Measurements from ENCODE around the gene PGAM4.

PGAM4 gene

DNA sequence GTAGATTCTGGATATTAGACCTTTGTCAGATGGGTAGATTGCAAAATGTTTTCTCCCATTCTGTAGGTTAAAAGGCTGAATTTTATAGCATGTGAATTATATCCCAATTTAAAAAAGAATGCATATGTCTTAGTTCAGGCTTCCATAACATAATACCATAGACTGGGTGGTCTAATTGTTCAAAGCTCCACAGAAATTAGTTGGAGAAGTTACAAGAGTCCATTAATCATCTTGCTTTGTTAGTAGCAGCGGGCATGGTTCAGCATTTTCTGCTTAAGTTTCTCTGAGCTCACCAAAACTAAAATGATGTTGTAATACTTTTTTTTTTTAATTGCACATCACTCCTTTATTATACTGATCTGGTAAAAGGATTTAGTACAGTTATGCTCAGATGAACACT, 1.8 kb downstream of the PGAM4 start:
- in situ Hi-C loops (cut with HindIII; ENCODE audit: low pct_ligation_motif_present, low sequenced_read_pairs), result no loop called here

DNA sequence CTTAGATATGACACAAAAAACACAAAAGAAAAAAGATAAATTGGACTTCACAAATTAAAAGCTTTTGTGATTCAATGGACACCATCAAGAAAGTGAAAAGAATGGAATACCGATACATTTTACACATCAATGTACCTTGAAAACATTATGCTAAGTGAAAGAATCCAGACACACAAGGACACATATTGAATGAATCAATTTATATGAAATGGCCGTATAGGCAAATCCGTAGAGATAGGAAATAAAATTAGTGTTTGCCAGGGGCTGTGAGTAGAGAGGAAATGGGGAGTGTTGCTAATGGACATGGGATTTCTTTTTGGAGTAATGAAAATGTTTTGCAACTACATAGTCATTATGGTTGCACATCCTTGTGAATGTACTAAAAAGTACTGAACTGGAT, 3.1 kb downstream of the PGAM4 start:
- no peak for TF ChIP-seq CTCF (IDR thresholded peaks at IDR 0.05; ENCODE audit: low read depth, low read length, missing control alignments)
- no peak overlapping the region for H3K4me3 ChIP-seq (ENCODE audit: low read depth, low read length)
- no peaks in the 10 kb centered on the region for H3K27me3 ChIP-seq (replicated peaks)
- in situ Hi-C loops (cut with HindIII; ENCODE audit: low pct_ligation_motif_present, low sequenced_read_pairs), result no loop called here
- no peak overlapping the region for H3K27ac ChIP-seq
- H3K36me3 ChIP-seq (replicated peaks), result no peaks in the 10 kb centered on the region
- DNase-seq, result no peak

More for the DNA sequence above, 1.8 kb downstream of the PGAM4 start:
- Histone ChIP-seq H3K4me3 (ENCODE audit: low read depth, low read length) (no peak overlapping the region), H3K27me3 (replicated peaks) (no peaks in the 10 kb centered on the region), H3K27ac (no peak overlapping the region), H3K36me3 (replicated peaks) (no peaks in the 10 kb centered on the region)
- no peak for DNase-seq
- TF ChIP-seq CTCF (IDR thresholded peaks at IDR 0.05; ENCODE audit: low read depth, low read length, missing control alignments), result no peak

GRCh38 chrX:77962068-77962902, 7.2 kb downstream of the PGAM4 start:
- no peak for DNase-seq
- in situ Hi-C loops (cut with HindIII; ENCODE audit: low pct_ligation_motif_present, low sequenced_read_pairs), result no loop called here
- no peaks in the 10 kb centered on the region for H3K36me3 ChIP-seq (replicated peaks)
- no peak overlapping the region for H3K4me3 ChIP-seq (ENCODE audit: low read depth, low read length)
- no peak overlapping the region for H3K27ac ChIP-seq
- no peaks in the 10 kb centered on the region for H3K27me3 ChIP-seq (replicated peaks)
- TF ChIP-seq CTCF (IDR thresholded peaks at IDR 0.05; ENCODE audit: low read depth, low read length, missing control alignments), result no peak

DNA sequence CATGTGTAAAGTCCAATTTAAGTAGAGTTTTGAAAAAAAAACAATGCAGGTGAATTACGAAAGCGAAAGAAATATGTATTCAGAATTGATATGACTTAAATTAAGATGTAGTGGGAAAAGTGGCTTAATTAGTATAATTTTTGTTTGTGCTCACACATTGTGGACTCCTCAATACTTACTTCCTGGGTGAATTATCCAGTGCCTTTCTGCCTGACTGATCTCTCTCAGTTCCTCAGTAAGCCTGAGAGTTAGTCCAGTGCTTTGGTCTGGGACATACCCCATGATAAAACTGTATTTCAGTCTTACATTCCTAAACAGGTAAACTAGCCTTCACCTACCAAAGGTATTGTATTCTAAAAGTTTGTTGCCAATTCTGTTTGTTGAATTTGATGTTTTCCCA, 8.4 kb downstream of the PGAM4 start:
- no peak overlapping the region for H3K4me3 ChIP-seq (ENCODE audit: low read depth, low read length)
- DNase-seq, result no peak
- H3K27me3 ChIP-seq (replicated peaks), result no peaks in the 10 kb centered on the region
- TF ChIP-seq CTCF (IDR thresholded peaks at IDR 0.05; ENCODE audit: low read depth, low read length, missing control alignments), result no peak
- H3K27ac ChIP-seq, result no peak overlapping the region
- in situ Hi-C loops (cut with HindIII; ENCODE audit: low pct_ligation_motif_present, low sequenced_read_pairs), result no loop called here
- H3K36me3 ChIP-seq (replicated peaks), result no peaks in the 10 kb centered on the region

DNA sequence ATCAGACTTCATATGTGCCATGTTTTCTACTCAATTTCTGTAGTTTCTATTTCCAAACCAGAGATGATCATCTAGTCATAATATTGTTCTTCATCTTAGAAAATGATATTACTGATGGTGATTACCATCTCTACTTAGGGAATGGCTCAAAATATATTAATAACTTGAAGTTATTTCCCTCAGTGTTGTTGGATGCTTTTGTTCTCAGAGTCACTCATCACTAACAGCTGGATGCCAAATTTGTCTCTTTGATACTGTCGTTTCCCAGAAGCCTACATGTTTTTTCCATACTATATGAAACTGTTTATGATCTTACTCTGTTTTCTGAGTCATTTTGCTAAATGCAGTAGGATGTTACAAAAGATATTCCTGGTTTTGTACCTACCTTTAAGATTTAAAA, 8.9 kb downstream of the PGAM4 start:
- H3K4me3 ChIP-seq (ENCODE audit: low read depth, low read length), result no peak overlapping the region
- no peak for DNase-seq
- H3K36me3 ChIP-seq (replicated peaks), result no peaks in the 10 kb centered on the region
- in situ Hi-C loops (cut with HindIII; ENCODE audit: low pct_ligation_motif_present, low sequenced_read_pairs), result no loop called here
- no peak overlapping the region for H3K27ac ChIP-seq
- H3K27me3 ChIP-seq (replicated peaks), result no peaks in the 10 kb centered on the region
- no peak for TF ChIP-seq CTCF (IDR thresholded peaks at IDR 0.05; ENCODE audit: low read depth, low read length, missing control alignments)

- no peaks in the 10 kb centered on the region for H3K36me3 ChIP-seq (replicated peaks)
- peak; percentile 16 for DNase-seq
- no peak for TF ChIP-seq CTCF (IDR thresholded peaks at IDR 0.05; ENCODE audit: low read depth, low read length, missing control alignments)
- no peak overlapping the region for H3K4me3 ChIP-seq (ENCODE audit: low read depth, low read length)
- H3K27ac ChIP-seq, result peak overlapping the region; percentile 55
- in situ Hi-C loops (cut with HindIII; ENCODE audit: low pct_ligation_motif_present, low sequenced_read_pairs), result no loop called here
- H3K27me3 ChIP-seq (replicated peaks), result no peaks in the 10 kb centered on the region
Measured at GRCh38 chrX:77953708-77954107, 15.7 kb downstream of the PGAM4 start.
